Embryonic facial prominence (tissue), 1 donor: ENCODE results near the gene DNAH12.
"Not testable (repeated sequence)": the region's sequence is repeated elsewhere in the genome, so short reads cannot be mapped to it uniquely, and the experiment has no call there.

Experiments
- DNase-seq: peaks from one replicate; pipeline ENCODE4 v3.0.0-alpha.2; 2016; ENCODE audit errors: extremely low spot score

DNAH12 gene

DNA sequence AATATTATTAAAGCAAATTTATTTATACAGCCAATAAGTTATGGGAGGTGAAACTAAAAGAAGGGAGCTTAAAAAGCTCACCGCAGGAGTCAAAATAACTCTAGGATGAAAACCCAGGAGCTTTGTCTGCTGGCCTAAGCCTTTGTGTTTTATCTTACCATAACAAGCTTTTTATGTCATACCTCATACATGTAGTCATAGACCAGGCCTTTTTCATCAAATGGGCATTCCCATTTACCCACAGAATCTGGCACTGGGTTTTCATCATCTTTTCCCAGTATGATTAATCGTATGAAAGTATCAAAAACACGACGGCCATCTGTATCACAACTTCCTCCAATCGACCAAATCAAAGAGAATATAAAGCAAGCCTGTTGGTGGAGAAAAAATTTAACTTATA is 122.8 kb downstream of the DNAH12 start:
- DNase-seq, result no peak

- DNase-seq, result no peak
Measured at GRCh38 chr3:57420001-57420400, 124.1 kb downstream of the DNAH12 start.

DNA sequence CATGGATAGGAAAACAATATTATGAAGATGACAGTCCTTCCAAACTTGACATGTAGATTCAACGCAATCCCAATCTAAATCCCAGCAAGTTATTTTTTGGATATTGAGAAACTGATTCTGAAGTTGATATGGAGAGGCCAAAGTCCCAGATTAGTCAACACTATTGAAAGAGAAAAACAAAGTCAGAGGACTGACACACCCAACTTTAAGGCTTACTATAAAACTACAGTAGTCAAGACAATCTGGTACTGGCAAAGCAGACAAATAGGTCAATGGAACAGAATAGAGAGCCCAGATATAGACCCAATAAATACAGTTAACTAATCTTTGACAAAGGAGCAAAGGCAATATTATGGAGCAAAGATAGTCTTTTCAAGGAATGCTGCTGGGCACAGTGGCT is 132.4 kb downstream of the DNAH12 start:
- DNase-seq, result no peak

DNA sequence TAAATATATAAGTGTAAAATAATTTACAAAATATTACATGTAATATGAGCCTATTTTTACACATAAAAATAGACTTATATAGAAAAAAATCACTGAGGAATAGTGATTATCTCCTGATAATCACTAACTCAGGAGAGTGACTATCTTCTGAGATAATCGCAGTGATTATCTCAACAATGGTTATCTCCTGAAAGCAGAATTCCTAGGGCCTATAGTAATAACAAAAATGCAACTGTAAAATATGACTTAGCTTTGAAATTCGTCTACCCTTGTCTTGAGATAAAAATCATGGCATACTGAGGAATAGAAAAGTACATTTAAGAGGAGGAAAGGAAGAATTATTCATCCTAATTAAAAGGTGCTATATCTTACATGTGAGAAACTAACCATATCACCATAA is 134.7 kb downstream of the DNAH12 start:
- no peak for DNase-seq

GRCh38 chr3:57402675-57403074 is 141.5 kb downstream of the DNAH12 start:
- DNase-seq, result no peak

- DNase-seq, result no peak
Measured at GRCh38 chr3:57397175-57398026, 146.7 kb downstream of the DNAH12 start.

DNA sequence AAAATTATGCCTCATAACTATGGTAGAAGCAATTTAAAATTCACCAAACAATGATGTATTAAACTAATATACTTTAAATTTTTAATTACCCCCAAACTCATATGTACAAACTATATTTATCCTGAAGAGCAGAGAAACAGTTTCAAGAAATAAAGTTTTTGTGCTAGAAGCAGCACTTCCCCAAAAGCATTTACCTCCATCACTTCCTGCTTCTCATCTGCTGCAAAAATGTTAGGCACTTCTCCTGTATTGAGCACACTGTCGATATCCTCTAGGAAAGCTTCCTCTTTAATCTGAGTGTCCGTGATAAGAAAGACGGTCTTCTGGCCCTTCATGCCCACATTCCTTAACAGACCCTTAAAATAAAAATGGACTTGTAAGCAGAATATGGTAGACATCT is 150.2 kb downstream of the DNAH12 start:
- DNase-seq, result no peak

GRCh38 chr3:57391767-57392166 is 152.4 kb downstream of the DNAH12 start:
- DNase-seq, result no peak

- DNase-seq, result no peak
Measured at GRCh38 chr3:57389271-57389670, 154.9 kb downstream of the DNAH12 start.

DNA sequence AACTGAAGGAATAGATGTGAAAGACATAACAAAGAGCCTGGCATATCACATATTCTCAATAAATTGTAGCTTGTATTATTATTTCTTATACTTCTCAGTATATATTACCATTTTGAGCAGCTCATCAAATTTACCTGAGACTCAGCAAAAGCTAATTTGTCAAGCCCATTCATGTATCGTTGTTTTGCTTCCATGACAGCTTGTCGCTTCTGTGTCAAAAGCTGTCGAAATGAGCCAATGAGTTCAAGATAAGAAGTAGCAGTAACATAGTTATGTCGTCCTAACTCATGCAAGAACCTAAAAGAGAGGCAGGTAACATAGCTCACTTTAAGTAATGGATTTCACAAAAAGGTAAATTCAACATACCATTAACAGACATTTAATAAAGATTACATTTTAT is 157.8 kb downstream of the DNAH12 start:
- no peak for DNase-seq

DNA sequence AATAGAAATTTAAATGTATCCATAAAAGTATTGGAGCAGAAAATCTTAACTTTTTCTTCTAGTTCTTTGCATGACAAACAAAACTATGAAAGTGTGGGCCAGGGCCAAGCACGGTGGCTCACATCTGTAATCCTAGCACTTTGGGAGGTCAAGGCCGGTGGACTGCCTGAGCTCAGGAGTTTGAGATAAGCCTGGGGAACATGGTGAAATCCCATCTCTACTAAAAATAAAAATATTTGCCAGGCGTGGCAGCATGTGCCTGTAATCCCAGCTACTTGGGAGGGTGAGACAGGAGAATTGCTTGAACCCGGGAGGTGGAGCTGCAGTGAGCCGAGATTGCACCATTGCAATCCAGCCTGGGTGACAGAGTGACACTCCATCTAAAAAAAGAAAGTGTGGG is 158.6 kb downstream of the DNAH12 start:
- DNase-seq, result no peak

DNA sequence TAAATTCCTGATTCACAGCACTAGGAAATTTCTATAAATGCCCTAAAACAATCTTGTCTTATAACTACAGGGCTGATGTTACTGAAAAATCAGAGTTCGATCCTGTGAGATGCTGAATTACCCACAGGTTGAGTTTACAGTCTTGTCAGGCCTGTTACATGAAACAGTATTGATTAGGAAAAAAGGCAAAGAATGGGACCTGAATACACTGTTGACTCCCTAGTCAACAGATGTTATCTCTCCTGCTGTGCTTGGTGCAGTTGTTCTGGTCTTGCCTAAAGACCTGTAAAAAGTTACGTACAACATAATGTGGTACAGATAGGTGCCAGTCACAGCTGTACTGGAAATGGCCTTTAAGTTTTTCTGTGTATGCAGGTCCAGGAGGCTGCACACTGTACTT is 160.3 kb downstream of the DNAH12 start:
- no peak for DNase-seq

- DNase-seq, result no peak
Measured at GRCh38 chr3:57383406-57383805, 160.7 kb downstream of the DNAH12 start.

DNA sequence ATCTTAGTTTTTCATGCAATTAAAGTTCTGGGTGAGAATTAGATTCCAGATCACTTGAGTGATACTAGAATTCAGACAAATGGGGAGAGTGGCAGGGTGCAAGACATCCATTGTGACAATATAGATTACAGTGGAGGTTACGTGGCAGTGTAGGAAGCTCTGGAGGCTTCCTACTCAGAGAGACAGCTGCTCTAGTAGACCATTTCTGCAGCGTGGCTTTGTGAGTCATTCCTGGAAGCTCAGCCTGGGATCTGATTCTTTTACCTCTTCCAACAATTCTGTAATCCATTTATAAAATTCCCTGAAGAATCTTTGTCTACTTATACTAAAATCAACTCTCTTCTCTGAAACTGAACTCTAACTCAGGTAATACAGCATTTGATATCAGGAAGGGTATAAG is 161.2 kb downstream of the DNAH12 start:
- DNase-seq, result no peak

DNA sequence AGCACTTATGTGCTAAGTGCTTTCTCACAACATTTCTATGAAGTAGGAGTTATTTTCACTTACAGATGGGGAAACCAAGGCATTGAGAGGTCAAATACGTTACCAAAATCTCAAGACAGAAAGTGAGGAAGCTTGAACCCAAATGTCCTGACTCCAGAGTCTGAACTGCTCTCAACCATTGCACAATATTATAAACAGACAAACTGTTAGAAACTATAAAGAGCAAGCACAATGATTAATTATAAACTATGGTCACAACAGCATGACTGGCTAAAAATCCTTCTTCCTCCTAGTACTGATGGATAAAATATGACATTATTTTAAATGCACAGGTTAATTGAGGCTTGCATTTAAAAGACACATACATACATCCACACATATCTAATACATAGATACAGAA is 173.8 kb downstream of the DNAH12 start:
- DNase-seq, result no peak

GRCh38 chr3:57365089-57365488 is 179.1 kb downstream of the DNAH12 start:
- DNase-seq, result not testable (repeated sequence)

GRCh38 chr3:57356275-57356674 is 187.9 kb downstream of the DNAH12 start:
- not testable (repeated sequence) for DNase-seq

DNA sequence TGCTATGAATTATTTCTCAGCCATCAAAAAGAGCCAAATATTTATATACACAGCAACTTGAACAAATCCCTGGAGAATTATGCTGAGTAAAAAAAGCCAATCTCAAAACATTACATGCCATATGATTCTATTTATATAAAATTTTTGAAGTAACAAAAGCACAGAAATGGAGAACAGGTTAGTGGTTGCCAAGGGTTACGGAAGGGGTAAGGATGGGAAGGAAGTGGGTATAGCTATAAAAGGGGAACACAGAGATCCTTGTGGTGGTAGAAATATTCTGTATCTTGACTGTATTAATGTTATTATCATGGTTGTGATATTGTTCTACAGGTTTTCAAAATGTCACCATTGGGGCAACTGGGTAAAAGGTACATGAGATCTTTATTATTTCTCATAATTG is 189.4 kb downstream of the DNAH12 start:
- no peak for DNase-seq

GRCh38 chr3:57350271-57350670 is 193.9 kb downstream of the DNAH12 start:
- no peak for DNase-seq

- DNase-seq, result not testable (repeated sequence)
Measured at GRCh38 chr3:57339071-57339642, 205.0 kb downstream of the DNAH12 start.

GRCh38 chr3:57338272-57339070 is 205.7 kb downstream of the DNAH12 start:
- not testable (repeated sequence) for DNase-seq

DNA sequence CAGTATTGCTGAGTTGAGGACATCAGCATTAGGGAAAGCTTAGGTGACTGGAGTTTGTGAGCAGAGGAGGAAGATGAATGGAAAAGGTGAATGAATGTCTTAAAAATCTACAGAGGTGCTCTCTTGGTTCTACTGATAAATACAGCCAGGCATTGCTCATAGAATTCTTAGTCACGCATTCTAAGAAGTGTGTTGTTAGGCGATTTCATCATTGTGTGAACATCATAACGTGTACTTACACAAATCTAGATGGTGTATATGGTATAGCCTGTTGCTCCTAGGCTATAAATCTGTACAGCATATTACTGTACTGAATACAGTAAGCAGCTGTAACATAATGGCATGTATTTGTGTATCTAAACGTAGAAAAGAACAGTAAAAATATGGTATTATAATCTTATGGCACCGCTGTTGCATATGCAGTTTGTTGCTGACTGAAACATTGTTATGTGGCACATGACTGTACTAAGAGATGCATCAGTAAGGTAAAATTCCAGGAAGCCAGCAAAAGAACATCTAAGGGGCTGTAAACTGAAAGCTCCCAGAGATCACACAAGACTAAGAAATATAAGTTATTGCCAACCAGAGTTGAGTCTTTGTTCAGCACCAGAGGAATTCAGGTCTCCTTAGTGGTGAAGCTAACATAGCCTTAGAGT is 208.7 kb downstream of the DNAH12 start:
- DNase-seq, result no peak
